Dermis microvascular lymphatic vessel endothelial cell (primary cell): ENCODE results near the gene CRYGC. TPM values are rescaled to one million over a fixed set of nuclear protein-coding genes. Genes with fewer than 3 reads are reported as not detected.

Experiments used
- DNase-seq, 2 donors: peaks; one replicate each; pipeline versions ENCODE4 v3.0.0 to v3.0.0-alpha.2; 2010; ENCODE audit warnings: low read depth in 2 of 2
- total RNA-seq: library from RNA; depleted of rRNA; stranded (reverse); fragments of >200 nt; gene quantifications from 2 replicates; pipeline ENCODE4 v1.2.1, GENCODE V29; 2014

CRYGC gene
- total RNA-seq: not detected in 2 replicates

- peak in 1 of 2 donors; percentile 29 for DNase-seq
These were observed at the start of gene CRYGC for GRCh38 chr2:208129744-208130711. Gene CRYGC, minus strand, starts transcription at chr2:208129828. Its CDS starts 36 bp downstream, at chr2:208129792.

- DNase-seq: no peak
These were observed 49.5 kb upstream of the CRYGC start for GRCh38 chr2:208179028-208179609.

- no peak for DNase-seq
These were observed 46.2 kb upstream of the CRYGC start for GRCh38 chr2:208175840-208176153.

GRCh38 chr2:208175069-208175839 lies 45.6 kb upstream of the CRYGC start:
- DNase-seq: peak; percentile 58 to 72

GRCh38 chr2:208174144-208174543 lies 44.5 kb upstream of the CRYGC start:
- DNase-seq: no peak

GRCh38 chr2:208172125-208172524 lies 42.5 kb upstream of the CRYGC start:
- no peak for DNase-seq

GRCh38 chr2:208164951-208165755 lies 35.5 kb upstream of the CRYGC start:
- DNase-seq: no peak

- DNase-seq: no peak
These were observed 33.9 kb upstream of the CRYGC start, which contains the start of gene CRYGA for GRCh38 chr2:208163489-208163888. Gene CRYGA, minus strand, starts transcription at chr2:208163589. Its CDS starts 33 bp downstream, at chr2:208163556.

- no peak for DNase-seq
These were observed 26.8 kb upstream of the CRYGC start for GRCh38 chr2:208156439-208156838.

GRCh38 chr2:208153156-208153555 lies 23.5 kb upstream of the CRYGC start:
- no peak for DNase-seq

- DNase-seq: no peak
These were observed 21.3 kb upstream of the CRYGC start for GRCh38 chr2:208150956-208151355.

GRCh38 chr2:208150094-208150493 lies 20.5 kb upstream of the CRYGC start:
- DNase-seq: no peak

GRCh38 chr2:208148803-208149202 lies 19.2 kb upstream of the CRYGC start:
- no peak for DNase-seq

- DNase-seq: no peak
These were observed 18.1 kb upstream of the CRYGC start for GRCh38 chr2:208147759-208148158.

GRCh38 chr2:208147008-208147407 lies 17.4 kb upstream of the CRYGC start:
- no peak for DNase-seq

GRCh38 chr2:208146006-208146405 lies 16.4 kb upstream of the CRYGC start, which contains the start of gene CRYGB:
Gene CRYGB, minus strand, starts transcription at chr2:208146158. Its CDS starts 38 bp downstream, at chr2:208146120.
- no peak for DNase-seq

- DNase-seq: no peak
These were observed 13.5 kb upstream of the CRYGC start for GRCh38 chr2:208142925-208143799.

- peak; percentile 58 to 66 for DNase-seq
These were observed 12.8 kb upstream of the CRYGC start for GRCh38 chr2:208142240-208142924.

- no peak for DNase-seq
These were observed 9.8 kb upstream of the CRYGC start for GRCh38 chr2:208139447-208139846.
